DMS53 treated with DMSO at 0.1 percent for 48 hours (cell line): Measurements from ENCODE around the gene SLC33A1.
A peak's percentile ranks its signal among the peaks of the same experiment; 100 is the strongest.
"Not testable (repeated sequence)": the region's sequence is repeated elsewhere in the genome, so short reads cannot be mapped to it uniquely, and the experiment has no call there.

Source experiments
- DNase-seq: peaks from one replicate; lab custom pipeline; 2025; ENCODE audit not compliant: unreplicated experiment; lab: John Stamatoyannopoulos, UW

SLC33A1 gene

GRCh38 chr3:155862290-155862982 lies 8.2 kb upstream of the SLC33A1 start:
- not testable (repeated sequence) for DNase-seq

- DNase-seq = no peak
Observed at GRCh38 chr3:155861476-155862183, 7.4 kb upstream of the SLC33A1 start.

GRCh38 chr3:155860424-155860823 lies 6.2 kb upstream of the SLC33A1 start:
- DNase-seq = not testable (repeated sequence)

- no peak for DNase-seq
Observed at GRCh38 chr3:155859859-155860258, 5.6 kb upstream of the SLC33A1 start.

GRCh38 chr3:155853214-155854140 lies 750 bp downstream of the SLC33A1 start:
- no peak for DNase-seq

- no peak for DNase-seq
Observed at GRCh38 chr3:155852341-155852740, 1.9 kb downstream of the SLC33A1 start.

- DNase-seq = not testable (repeated sequence)
Observed at GRCh38 chr3:155849404-155849803, 4.8 kb downstream of the SLC33A1 start.

GRCh38 chr3:155847993-155848392 lies 6.2 kb downstream of the SLC33A1 start:
- DNase-seq = no peak

GRCh38 chr3:155846119-155846518 lies 8.1 kb downstream of the SLC33A1 start:
- no peak for DNase-seq

- DNase-seq = no peak
Observed at GRCh38 chr3:155843569-155843968, 10.7 kb downstream of the SLC33A1 start.

- no peak for DNase-seq
Observed at GRCh38 chr3:155835341-155836071, 18.7 kb downstream of the SLC33A1 start.

- not testable (repeated sequence) for DNase-seq
Observed at GRCh38 chr3:155828490-155829098, 25.6 kb downstream of the SLC33A1 start.

- DNase-seq = no peak
Observed at GRCh38 chr3:155815030-155815545, 39.1 kb downstream of the SLC33A1 start.

- not testable (repeated sequence) for DNase-seq
Observed at GRCh38 chr3:155813224-155813623, 41.0 kb downstream of the SLC33A1 start.

GRCh38 chr3:155809181-155809580 lies 45.0 kb downstream of the SLC33A1 start:
- no peak for DNase-seq

- DNase-seq = no peak
Observed at GRCh38 chr3:155807823-155808222, 46.4 kb downstream of the SLC33A1 start.

GRCh38 chr3:155805802-155806618 lies 48.2 kb downstream of the SLC33A1 start, which contains the start of gene C3orf33:
Gene C3orf33, minus strand, starts transcription at chr3:155806278. Its CDS starts 26 bp downstream, at chr3:155806252.
- DNase-seq = peak; percentile 55

- DNase-seq = no peak
Observed at GRCh38 chr3:155805204-155805801, 48.9 kb downstream of the SLC33A1 start.

GRCh38 chr3:155804323-155804722 lies 49.9 kb downstream of the SLC33A1 start:
- DNase-seq = no peak
